ENCODE measurements around the gene CENPE.

GRCh38 chr4:103098756-103099440 is 99.2 kb downstream of the CENPE start:
- TF ChIP-seq CTCF (IDR thresholded peaks at IDR 0.05) (no peak), ZFX (IDR thresholded peaks at IDR 0.05; ENCODE audit: borderline replicate concordance) (no peak)

Data from 22Rv1 (cell line).